IPS DF 4.7 (cell line): Measurements from ENCODE around the gene CCDC40.

ENCODE experiments used
- DNase-seq: peaks from one replicate; pipeline ENCODE4 v3.0.0-alpha.2; 2013; ENCODE audit warnings: low spot score; ENCODE audit errors: extremely low read depth

Gene CCDC40

DNA sequence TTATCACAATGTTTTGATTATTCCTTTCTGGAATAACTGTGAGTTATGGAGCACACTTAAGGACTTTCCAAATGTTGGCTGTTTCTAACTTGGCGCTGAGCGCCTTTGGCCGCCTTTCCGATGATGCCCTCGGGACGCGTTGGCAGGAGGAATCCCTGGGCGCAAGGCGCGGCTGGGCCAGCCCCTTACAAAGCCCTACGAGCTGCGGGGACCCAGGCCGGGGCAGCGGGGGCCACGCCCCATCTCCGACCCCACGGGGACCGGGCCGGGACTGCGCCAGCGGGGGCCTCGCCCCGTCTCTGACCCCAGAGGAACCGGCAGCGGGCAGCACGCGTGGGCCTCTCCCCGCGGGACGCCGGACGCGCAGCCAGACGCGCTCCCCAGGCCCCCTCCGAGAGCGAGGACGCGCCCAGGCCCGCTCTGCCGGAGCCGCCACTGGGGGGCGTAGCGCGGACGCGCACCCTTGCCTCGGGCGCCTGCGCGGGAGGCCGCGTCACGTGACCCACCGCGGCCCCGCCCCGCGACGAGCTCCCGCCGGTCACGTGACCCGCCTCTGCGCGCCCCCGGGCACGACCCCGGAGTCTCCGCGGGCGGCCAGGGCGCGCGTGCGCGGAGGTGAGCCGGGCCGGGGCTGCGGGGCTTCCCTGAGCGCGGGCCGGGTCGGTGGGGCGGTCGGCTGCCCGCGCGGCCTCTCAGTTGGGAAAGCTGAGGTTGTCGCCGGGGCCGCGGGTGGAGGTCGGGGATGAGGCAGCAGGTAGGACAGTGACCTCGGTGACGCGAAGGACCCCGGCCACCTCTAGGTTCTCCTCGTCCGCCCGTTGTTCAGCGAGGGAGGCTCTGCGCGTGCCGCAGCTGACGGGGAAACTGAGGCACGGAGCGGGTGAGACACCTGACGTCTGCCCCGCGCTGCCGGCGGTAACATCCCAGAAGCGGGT, 64.8 kb downstream of the CCDC40 start, which contains the start of gene GAA:
TSS of gene GAA (plus strand) at position 571 of the 935 bp plus-strand sequence. CDS start 3,006 bp downstream, outside the sequence.
- DNase-seq = no peak

DNA sequence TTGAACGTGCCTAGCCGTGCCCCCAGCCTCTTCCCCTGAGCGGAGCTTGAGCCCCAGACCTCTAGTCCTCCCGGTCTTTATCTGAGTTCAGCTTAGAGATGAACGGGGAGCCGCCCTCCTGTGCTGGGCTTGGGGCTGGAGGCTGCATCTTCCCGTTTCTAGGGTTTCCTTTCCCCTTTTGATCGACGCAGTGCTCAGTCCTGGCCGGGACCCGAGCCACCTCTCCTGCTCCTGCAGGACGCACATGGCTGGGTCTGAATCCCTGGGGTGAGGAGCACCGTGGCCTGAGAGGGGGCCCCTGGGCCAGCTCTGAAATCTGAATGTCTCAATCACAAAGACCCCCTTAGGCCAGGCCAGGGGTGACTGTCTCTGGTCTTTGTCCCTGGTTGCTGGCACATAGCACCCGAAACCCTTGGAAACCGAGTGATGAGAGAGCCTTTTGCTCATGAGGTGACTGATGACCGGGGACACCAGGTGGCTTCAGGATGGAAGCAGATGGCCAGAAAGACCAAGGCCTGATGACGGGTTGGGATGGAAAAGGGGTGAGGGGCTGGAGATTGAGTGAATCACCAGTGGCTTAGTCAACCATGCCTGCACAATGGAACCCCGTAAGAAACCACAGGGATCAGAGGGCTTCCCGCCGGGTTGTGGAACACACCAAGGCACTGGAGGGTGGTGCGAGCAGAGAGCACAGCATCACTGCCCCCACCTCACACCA, 65.7 kb downstream of the CCDC40 start:
- DNase-seq = no peak

DNA sequence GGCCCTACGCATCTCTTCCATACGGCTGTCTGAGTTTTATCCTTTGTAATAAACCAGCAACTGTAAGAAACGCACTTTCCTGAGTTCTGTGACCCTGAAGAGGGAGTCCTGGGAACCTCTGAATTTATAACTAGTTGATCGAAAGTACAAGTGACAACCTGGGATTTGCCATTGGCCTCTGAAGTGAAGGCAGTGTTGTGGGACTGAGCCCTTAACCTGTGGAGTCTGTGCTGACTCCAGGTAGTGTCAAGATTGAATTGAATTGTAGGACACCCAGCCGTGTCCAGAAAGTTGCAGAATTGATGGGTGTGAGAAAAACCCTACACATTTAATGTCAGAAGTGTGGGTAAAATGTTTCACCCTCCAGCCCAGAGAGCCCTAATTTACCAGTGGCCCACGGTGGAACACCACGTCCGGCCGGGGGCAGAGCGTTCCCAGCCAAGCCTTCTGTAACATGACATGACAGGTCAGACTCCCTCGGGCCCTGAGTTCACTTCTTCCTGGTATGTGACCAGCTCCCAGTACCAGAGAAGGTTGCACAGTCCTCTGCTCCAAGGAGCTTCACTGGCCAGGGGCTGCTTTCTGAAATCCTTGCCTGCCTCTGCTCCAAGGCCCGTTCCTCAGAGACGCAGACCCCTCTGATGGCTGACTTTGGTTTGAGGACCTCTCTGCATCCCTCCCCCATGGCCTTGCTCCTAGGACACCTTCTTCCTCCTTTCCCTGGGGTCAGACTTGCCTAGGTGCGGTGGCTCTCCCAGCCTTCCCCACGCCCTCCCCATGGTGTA, 66.4 kb downstream of the CCDC40 start:
- DNase-seq = no peak

DNA sequence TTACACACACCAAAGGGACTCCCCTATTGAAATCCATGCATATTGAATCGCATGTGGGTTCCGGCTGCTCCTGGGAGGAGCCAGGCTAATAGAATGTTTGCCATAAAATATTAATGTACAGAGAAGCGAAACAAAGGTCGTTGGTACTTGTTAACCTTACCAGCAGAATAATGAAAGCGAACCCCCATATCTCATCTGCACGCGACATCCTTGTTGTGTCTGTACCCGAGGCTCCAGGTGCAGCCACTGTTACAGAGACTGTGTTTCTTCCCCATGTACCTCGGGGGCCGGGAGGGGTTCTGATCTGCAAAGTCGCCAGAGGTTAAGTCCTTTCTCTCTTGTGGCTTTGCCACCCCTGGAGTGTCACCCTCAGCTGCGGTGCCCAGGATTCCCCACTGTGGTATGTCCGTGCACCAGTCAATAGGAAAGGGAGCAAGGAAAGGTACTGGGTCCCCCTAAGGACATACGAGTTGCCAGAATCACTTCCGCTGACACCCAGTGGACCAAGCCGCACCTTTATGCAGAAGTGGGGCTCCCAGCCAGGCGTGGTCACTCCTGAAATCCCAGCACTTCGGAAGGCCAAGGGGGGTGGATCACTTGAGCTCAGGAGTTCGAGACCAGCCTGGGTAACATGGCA, 67.1 kb downstream of the CCDC40 start:
- no peak for DNase-seq

DNA sequence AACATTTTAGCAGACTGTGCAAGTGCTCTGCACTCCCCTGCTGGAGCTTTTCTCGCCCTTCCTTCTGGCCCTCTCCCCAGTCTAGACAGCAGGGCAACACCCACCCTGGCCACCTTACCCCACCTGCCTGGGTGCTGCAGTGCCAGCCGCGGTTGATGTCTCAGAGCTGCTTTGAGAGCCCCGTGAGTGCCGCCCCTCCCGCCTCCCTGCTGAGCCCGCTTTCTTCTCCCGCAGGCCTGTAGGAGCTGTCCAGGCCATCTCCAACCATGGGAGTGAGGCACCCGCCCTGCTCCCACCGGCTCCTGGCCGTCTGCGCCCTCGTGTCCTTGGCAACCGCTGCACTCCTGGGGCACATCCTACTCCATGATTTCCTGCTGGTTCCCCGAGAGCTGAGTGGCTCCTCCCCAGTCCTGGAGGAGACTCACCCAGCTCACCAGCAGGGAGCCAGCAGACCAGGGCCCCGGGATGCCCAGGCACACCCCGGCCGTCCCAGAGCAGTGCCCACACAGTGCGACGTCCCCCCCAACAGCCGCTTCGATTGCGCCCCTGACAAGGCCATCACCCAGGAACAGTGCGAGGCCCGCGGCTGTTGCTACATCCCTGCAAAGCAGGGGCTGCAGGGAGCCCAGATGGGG, 68.0 kb downstream of the CCDC40 start:
- no peak for DNase-seq

DNA sequence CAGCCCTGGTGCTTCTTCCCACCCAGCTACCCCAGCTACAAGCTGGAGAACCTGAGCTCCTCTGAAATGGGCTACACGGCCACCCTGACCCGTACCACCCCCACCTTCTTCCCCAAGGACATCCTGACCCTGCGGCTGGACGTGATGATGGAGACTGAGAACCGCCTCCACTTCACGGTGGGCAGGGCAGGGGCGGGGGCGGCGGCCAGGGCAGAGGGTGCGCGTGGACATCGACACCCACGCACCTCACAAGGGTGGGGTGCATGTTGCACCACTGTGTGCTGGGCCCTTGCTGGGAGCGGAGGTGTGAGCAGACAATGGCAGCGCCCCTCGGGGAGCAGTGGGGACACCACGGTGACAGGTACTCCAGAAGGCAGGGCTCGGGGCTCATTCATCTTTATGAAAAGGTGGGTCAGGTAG, 68.5 kb downstream of the CCDC40 start:
- DNase-seq = no peak

DNA sequence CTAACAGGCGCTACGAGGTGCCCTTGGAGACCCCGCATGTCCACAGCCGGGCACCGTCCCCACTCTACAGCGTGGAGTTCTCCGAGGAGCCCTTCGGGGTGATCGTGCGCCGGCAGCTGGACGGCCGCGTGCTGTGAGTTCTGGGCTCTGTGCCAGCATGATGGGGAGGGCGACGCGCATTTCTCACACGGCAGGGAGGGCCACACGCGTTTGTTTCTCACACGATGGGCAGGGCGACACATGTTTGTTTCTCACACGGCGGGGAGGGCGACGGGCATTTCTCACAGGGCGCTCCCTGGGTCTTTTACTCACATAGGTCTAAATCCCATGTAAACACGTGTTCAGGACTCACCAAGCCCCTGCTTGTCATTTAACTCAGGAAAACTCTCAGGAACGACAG, 69.3 kb downstream of the CCDC40 start:
- DNase-seq = no peak

DNA sequence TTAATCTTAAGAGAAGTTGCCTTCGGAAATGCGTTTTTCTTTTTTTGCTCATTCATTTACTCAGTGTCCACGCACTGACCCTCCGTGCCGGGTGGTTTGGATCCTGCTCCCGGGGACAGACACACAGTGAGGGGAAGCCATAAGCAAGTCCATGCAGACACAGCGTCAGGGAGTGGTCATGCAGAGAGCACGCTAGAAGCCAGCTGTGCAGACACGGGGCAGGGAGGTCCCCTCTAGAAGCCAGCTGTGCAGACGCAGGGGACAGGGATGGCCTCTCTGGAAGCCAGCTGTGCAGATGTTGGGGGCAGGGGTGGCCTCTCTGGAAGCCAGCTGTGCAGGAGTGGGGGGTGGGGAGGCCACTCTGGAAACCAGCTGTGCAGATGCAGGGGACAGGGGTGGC, 69.7 kb downstream of the CCDC40 start:
- DNase-seq = no peak

DNA sequence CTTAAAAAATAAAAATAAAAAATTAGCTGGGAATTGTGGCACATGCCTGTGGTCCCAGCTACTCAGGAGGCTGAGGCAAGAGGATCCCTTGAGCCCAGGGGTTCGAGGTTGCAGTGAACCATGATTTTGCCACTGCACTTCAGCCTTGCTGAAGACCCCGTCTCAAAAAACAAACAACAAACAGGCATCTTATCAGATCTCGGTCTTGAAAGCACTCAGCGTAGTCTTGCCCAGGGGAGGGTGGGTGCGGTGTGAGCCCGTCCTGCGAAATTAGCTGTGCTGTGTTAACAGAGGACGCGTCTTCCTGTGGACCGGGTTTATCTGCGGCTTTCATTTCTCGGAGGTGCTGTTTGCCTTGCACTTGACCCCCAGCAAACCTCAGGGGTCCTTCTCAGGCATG, 70.3 kb downstream of the CCDC40 start:
- no peak for DNase-seq

DNA sequence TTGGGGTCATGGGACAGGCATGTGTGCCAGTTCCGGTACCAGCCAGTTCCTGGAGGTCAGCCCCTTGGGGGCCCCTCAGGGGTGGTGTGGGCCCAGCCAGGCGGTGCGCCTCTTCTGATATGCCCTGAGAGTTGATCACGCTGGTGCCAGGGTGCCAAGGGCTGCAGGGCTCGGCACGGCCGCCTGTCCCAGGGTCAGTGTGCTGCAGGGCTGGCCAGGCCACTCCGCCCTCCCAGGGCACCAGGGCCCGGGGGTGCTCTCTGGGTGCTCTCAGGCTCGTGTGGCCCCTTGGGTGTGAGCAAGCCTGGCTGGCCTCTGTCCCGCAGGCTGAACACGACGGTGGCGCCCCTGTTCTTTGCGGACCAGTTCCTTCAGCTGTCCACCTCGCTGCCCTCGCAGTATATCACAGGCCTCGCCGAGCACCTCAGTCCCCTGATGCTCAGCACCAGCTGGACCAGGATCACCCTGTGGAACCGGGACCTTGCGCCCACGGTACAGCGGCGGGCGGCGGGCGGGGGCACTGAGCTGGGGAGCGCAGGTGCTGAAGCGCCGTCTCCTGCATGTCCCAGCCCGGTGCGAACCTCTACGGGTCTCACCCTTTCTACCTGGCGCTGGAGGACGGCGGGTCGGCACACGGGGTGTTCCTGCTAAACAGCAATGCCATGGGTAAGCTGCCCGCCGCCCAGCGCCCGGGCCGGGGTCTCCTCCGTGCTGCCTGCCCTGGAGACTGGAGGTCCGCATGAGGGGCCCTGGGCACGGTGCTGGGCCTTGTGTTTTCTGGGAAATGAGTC, 71.0 kb downstream of the CCDC40 start:
- DNase-seq = no peak

DNA sequence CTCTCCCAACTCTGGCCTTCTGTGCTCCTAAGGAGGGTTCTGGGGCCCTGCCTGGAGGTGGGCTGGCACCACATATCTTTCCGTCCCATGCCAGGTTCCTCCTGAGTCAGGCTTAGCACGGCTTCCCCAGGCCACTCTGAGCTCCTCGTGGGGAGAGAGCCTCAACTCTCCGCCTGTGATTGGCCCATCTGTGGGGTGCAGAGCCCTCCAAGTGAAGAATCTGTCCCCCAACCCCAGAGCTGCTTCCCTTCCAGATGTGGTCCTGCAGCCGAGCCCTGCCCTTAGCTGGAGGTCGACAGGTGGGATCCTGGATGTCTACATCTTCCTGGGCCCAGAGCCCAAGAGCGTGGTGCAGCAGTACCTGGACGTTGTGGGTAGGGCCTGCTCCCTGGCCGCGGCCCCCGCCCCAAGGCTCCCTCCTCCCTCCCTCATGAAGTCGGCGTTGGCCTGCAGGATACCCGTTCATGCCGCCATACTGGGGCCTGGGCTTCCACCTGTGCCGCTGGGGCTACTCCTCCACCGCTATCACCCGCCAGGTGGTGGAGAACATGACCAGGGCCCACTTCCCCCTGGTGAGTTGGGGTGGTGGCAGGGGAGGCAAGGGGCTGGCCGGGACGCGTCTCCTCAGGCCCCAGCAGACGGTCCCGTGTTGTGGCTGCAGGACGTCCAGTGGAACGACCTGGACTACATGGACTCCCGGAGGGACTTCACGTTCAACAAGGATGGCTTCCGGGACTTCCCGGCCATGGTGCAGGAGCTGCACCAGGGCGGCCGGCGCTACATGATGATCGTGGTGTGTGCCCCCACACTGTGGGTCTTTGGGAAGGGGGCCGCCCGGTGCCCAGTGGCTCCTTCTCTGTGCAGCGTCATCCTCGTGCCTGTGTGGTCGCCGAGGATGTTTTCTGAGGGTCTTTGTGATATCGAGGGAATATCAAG, 71.9 kb downstream of the CCDC40 start:
- DNase-seq = no peak

DNA sequence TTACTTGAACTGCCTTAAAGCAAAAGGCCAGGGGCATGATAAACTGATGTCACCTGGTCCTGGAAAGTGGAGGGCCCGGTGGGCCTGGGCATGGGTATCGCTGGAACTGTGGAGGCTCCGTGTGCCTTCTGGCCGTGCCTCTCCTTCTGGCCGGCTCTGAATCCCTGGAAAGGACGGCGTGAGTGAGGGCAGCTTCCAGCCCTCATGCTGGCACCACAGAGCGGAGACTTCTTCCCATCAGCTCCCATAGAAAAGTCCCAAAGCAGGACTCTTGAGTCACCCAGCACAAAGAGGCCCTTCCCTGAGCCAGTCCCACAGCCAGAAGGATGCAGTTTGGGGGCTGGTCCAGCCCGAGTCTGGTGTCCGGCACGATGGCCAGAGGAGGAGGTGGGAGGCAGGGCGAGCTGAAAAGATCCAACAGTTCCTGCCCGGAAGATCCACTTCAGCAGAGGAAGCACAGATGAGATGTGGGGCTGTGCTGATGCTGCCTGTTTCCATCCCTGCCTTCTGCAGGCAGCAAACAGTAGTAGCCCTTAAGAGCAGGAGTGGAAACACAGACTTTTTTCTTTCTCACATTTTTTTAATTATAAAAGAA, 72.7 kb downstream of the CCDC40 start:
- no peak for DNase-seq

DNA sequence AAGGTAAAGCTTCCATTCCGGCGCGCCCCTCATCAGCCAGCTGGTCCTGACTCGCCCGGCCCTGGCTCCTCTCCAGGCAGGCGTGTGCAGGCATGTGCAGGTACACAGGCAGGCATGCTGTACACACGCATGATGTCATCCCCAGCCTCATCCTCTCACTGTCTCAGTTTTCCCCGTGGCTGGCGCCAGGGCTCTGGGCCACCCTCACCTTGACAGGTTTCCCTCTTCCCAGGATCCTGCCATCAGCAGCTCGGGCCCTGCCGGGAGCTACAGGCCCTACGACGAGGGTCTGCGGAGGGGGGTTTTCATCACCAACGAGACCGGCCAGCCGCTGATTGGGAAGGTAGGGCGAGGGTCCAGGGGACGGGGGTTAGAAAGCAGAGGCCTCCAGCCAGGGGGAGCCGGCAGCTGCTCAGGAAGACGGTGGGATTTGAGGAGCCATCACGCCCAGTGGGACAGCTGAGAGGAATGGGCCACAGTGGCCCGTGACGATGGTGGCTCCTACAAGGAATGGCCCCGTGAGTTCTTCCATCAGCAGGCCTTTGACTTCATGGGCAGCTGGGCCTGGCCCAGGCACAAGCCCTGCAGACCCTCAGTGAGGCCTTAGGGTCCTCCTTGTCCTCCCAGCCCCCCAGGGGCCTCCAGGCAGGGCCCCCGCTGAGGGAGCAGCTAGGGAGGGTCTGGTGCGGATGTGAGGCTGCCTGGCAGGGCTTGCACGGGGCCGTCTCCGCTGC, 73.4 kb downstream of the CCDC40 start:
- DNase-seq = no peak

DNA sequence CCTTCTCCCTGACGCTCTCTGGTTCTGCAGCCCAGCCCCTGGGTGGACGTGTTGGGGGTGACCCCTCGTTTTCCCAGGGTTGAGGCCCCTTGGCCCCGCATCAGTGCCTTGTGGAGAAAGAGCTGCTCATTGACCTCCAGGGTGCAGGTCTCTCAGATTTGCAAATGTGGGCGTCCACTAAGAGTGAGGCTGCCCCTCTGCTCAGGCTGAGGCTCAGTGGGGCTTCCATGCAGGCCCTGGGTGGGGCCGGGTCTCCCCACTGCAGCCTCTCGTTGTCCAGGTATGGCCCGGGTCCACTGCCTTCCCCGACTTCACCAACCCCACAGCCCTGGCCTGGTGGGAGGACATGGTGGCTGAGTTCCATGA, 74.0 kb downstream of the CCDC40 start:
- no peak for DNase-seq

DNA sequence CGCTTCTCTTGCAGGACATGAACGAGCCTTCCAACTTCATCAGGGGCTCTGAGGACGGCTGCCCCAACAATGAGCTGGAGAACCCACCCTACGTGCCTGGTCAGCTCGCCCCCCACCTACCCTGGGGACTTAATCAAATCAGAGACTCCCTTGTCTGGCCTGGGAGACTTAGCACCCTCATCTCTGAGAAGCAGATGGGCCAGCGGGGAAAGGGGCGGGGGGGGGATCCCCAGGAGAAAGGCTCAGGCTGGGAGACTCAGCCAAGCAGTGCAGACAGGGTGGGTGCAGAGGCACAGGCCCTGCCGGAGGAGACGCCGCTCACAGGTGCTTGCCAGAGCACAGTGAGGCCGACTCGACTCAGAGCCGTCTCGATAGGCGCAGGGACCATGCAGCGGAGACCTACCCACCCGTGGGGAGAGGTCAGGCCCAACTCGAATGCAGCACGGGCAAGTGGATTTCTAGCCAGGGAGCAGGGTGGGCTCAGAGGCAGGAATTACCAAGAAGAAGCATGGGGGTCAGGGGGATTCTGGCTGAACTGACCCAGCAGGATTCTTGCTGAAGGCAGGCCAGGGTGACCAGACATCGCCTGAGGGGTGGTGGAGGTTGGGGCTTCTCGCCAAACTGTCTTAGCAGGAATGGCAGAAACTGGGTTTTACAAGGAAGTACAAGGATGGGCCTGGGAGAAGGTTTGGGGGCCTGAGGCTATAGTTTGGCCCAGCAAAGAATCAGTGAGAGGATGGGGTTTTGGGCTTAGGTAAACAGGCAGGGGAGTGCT, 74.7 kb downstream of the CCDC40 start:
- DNase-seq = no peak

DNA sequence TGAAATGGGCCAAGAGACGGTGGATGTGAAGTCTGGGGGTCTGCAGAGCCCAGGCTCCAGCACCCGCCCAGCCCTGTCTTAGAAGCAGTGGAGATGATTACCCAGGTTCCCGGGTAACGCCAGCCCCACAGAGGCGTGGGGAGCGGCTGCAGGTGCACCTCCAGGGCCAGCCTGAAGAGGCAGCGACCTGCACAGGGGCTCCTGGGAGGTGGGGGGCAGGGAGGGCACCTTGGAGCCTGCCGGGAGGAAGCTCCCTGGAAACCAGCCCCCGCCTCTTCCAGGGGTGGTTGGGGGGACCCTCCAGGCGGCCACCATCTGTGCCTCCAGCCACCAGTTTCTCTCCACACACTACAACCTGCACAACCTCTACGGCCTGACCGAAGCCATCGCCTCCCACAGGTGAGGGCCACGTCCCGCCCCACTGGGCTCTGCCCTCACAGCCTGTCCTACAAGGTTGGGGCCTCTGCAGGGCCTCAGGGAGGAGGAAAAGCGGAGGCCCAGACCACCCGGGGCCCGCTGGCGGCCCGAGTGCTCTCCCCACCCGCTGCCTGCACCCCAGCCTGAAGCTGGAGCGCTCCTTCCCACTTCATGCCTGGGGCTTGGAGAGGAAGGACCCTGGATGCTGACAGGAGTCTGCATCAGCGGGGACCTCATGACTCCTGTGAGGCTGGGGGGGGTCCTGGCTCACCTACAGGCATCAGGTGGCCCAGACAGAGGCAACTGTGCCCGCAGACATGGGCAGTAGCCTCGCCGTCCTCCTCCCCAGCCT, 75.4 kb downstream of the CCDC40 start:
- DNase-seq = no peak
